Ascending aorta (tissue), 1 donor: Measurements from ENCODE around the gene MYOM1. TPM values are rescaled to one million over a fixed set of nuclear protein-coding genes. Genes with fewer than 3 reads are reported as not detected.

Source experiments
- total RNA-seq: library from RNA; depleted of rRNA; stranded (reverse); fragments of >200 nt; gene quantifications from one replicate; pipeline ENCODE4 v1.1.0, GENCODE V29; 2016

MYOM1 gene
- total RNA-seq, 1 donor from 2014 or later = 7.8 TPM

Other genes with a start within 250 kb of the MYOM1 start
- gene LPIN2, start 206.8 kb downstream of the MYOM1 start, total RNA-seq = 11.6 TPM
- gene MYL12A, start 27.8 kb upstream of the MYOM1 start, total RNA-seq = 421 TPM
- gene MYL12B, start 42.2 kb upstream of the MYOM1 start, total RNA-seq = 198 TPM
- gene TGIF1, start 230.2 kb upstream of the MYOM1 start, total RNA-seq = 39.7 TPM